ENCODE data around the gene ASB8.

DNA sequence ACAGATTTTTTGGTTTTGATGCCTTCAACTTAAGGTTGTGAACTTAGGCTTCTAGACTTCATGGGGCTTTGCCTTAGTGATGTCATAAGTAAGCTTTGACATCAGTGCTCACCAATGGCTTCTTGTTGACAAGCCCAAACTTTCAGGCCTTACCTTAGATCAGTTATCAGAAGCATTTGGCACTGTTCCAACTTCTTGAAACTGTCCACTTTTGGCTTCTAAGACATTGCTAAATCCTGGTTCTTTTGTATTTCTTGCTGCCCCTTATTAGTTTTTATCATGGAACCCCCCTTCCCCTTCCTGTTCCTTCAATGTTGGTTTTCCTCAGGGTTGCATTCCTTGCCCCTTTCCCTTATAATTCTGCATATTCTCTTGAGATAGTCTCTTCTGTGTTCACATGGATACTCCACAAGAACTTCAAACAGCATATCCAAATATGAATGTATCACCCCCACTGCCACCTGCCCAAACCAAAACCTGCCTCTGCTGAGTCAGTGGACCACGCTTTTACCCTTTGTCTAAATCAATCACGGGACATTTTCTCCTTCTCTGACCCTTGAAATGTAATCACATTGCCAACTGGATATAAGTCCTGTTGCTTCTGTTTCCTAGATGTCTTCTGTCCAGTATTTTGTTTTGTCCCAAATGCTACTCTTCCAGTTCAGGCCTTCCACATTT, 30.2 kb downstream of the ASB8 start:
- TF ChIP-seq, protein P1, sequence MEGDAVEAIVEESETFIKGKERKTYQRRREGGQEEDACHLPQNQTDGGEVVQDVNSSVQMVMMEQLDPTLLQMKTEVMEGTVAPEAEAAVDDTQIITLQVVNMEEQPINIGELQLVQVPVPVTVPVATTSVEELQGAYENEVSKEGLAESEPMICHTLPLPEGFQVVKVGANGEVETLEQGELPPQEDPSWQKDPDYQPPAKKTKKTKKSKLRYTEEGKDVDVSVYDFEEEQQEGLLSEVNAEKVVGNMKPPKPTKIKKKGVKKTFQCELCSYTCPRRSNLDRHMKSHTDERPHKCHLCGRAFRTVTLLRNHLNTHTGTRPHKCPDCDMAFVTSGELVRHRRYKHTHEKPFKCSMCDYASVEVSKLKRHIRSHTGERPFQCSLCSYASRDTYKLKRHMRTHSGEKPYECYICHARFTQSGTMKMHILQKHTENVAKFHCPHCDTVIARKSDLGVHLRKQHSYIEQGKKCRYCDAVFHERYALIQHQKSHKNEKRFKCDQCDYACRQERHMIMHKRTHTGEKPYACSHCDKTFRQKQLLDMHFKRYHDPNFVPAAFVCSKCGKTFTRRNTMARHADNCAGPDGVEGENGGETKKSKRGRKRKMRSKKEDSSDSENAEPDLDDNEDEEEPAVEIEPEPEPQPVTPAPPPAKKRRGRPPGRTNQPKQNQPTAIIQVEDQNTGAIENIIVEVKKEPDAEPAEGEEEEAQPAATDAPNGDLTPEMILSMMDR (IDR thresholded peaks at IDR 0.05): no peak
- TF ChIP-seq POLR2A (IDR thresholded peaks at IDR 0.05) (no peak), EP300 (IDR thresholded peaks at IDR 0.05) (no peak)
